SU-DHL-6 (cell line): ENCODE measurements around the gene NELL1.

Experiments
- CTCF ChIP-seq: fragments of 200-600 bp; sonication (generic); IDR thresholded peaks from one replicate; pipeline ENCODE4 v1.5.1; 2017; ENCODE audit warnings: antibody characterized with exemption, mild to moderate bottlenecking, low read length, moderate library complexity; ENCODE audit not compliant: insufficient read depth, poor library complexity, severe bottlenecking
- EZH2phosphoT487 ChIP-seq: fragments of 200-600 bp; sonication (generic), shearing (Covaris generic); conservative IDR thresholded peaks from 2 replicates; pipeline ENCODE4 v1.6.1; 2018; ENCODE audit warnings: mild to moderate bottlenecking, antibody characterized with exemption, low read length, moderate library complexity, mixed read lengths

- TF ChIP-seq CTCF (no peak), EZH2phosphoT487 (no peak)
Observed at GRCh38 chr11:21371044-21371443, 701.7 kb downstream of the NELL1 start.
